ENCODE results near the gene UCN.

UCN gene

GRCh38 chr2:27356382-27357181, 48.3 kb upstream of the UCN start, which contains the start of gene GTF3C2 (continued):
- TF ChIP-seq, protein P1, sequence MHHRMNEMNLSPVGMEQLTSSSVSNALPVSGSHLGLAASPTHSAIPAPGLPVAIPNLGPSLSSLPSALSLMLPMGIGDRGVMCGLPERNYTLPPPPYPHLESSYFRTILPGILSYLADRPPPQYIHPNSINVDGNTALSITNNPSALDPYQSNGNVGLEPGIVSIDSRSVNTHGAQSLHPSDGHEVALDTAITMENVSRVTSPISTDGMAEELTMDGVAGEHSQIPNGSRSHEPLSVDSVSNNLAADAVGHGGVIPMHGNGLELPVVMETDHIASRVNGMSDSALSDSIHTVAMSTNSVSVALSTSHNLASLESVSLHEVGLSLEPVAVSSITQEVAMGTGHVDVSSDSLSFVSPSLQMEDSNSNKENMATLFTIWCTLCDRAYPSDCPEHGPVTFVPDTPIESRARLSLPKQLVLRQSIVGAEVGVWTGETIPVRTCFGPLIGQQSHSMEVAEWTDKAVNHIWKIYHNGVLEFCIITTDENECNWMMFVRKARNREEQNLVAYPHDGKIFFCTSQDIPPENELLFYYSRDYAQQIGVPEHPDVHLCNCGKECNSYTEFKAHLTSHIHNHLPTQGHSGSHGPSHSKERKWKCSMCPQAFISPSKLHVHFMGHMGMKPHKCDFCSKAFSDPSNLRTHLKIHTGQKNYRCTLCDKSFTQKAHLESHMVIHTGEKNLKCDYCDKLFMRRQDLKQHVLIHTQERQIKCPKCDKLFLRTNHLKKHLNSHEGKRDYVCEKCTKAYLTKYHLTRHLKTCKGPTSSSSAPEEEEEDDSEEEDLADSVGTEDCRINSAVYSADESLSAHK (tag by site-specific recombination; IDR thresholded peaks at IDR 0.05), result no peak
- TF ChIP-seq, protein P2, sequence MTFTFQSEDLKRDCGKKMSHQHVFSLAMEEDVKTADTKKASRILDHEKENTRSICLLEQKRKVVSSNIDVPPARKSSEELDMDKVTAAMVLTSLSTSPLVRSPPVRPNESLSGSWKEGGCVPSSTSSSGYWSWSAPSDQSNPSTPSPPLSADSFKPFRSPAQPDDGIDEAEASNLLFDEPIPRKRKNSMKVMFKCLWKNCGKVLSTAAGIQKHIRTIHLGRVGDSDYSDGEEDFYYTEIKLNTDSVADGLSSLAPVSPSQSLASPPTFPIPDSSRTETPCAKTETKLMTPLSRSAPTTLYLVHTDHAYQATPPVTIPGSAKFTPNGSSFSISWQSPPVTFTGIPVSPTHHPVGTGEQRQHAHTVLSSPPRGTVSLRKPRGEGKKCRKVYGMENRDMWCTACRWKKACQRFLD (tag by site-specific recombination; IDR thresholded peaks at IDR 0.05), result no peak
- TF ChIP-seq ZNF529 (tag by site-specific recombination; IDR thresholded peaks at IDR 0.05; ENCODE audit: insufficient replicate concordance), result no peak
- TF ChIP-seq, protein P3, sequence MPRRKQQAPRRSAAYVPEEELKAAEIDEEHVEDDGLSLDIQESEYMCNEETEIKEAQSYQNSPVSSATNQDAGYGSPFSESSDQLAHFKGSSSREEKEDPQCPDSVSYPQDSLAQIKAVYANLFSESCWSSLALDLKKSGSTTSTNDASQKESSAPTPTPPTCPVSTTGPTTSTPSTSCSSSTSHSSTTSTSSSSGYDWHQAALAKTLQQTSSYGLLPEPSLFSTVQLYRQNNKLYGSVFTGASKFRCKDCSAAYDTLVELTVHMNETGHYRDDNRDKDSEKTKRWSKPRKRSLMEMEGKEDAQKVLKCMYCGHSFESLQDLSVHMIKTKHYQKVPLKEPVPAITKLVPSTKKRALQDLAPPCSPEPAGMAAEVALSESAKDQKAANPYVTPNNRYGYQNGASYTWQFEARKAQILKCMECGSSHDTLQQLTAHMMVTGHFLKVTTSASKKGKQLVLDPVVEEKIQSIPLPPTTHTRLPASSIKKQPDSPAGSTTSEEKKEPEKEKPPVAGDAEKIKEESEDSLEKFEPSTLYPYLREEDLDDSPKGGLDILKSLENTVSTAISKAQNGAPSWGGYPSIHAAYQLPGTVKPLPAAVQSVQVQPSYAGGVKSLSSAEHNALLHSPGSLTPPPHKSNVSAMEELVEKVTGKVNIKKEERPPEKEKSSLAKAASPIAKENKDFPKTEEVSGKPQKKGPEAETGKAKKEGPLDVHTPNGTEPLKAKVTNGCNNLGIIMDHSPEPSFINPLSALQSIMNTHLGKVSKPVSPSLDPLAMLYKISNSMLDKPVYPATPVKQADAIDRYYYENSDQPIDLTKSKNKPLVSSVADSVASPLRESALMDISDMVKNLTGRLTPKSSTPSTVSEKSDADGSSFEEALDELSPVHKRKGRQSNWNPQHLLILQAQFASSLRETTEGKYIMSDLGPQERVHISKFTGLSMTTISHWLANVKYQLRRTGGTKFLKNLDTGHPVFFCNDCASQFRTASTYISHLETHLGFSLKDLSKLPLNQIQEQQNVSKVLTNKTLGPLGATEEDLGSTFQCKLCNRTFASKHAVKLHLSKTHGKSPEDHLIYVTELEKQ (tag by site-specific recombination; IDR thresholded peaks at IDR 0.05; ENCODE audit: borderline replicate concordance), result no peak
- no peak for TF ChIP-seq ZNF239 (tag by site-specific recombination; IDR thresholded peaks at IDR 0.05)
- TF ChIP-seq ZNF645 (tag by site-specific recombination; IDR thresholded peaks at IDR 0.05), result no peak
- no peak for TF ChIP-seq ZNF133 (tag by site-specific recombination; IDR thresholded peaks at IDR 0.05)
- TF ChIP-seq SCRT1 (tag by site-specific recombination; IDR thresholded peaks at IDR 0.05; ENCODE audit: borderline replicate concordance), result no peak
- no peak for TF ChIP-seq ZNF350 (tag by site-specific recombination; IDR thresholded peaks at IDR 0.05)
- TF ChIP-seq, protein P4, sequence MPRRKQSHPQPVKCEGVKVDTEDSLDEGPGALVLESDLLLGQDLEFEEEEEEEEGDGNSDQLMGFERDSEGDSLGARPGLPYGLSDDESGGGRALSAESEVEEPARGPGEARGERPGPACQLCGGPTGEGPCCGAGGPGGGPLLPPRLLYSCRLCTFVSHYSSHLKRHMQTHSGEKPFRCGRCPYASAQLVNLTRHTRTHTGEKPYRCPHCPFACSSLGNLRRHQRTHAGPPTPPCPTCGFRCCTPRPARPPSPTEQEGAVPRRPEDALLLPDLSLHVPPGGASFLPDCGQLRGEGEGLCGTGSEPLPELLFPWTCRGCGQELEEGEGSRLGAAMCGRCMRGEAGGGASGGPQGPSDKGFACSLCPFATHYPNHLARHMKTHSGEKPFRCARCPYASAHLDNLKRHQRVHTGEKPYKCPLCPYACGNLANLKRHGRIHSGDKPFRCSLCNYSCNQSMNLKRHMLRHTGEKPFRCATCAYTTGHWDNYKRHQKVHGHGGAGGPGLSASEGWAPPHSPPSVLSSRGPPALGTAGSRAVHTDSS (tag by site-specific recombination; IDR thresholded peaks at IDR 0.05), result no peak
- TF ChIP-seq ZNF571 (tag by site-specific recombination; IDR thresholded peaks at IDR 0.05), result no peak
- TF ChIP-seq PBX3 (CRISPR knock-in tag; IDR thresholded peaks at IDR 0.05), result peak; percentile 23; the same call in 1 of the 2 replicates
- TF ChIP-seq ZNF394 (tag by site-specific recombination; IDR thresholded peaks at IDR 0.05; ENCODE audit: borderline replicate concordance), result no peak; the same call in 1 of the 2 replicates
- no peak for TF ChIP-seq ZNF585B (tag by site-specific recombination; IDR thresholded peaks at IDR 0.05)
- no peak for TF ChIP-seq GLI4 (tag by site-specific recombination; IDR thresholded peaks at IDR 0.05)
- TF ChIP-seq, protein P5, sequence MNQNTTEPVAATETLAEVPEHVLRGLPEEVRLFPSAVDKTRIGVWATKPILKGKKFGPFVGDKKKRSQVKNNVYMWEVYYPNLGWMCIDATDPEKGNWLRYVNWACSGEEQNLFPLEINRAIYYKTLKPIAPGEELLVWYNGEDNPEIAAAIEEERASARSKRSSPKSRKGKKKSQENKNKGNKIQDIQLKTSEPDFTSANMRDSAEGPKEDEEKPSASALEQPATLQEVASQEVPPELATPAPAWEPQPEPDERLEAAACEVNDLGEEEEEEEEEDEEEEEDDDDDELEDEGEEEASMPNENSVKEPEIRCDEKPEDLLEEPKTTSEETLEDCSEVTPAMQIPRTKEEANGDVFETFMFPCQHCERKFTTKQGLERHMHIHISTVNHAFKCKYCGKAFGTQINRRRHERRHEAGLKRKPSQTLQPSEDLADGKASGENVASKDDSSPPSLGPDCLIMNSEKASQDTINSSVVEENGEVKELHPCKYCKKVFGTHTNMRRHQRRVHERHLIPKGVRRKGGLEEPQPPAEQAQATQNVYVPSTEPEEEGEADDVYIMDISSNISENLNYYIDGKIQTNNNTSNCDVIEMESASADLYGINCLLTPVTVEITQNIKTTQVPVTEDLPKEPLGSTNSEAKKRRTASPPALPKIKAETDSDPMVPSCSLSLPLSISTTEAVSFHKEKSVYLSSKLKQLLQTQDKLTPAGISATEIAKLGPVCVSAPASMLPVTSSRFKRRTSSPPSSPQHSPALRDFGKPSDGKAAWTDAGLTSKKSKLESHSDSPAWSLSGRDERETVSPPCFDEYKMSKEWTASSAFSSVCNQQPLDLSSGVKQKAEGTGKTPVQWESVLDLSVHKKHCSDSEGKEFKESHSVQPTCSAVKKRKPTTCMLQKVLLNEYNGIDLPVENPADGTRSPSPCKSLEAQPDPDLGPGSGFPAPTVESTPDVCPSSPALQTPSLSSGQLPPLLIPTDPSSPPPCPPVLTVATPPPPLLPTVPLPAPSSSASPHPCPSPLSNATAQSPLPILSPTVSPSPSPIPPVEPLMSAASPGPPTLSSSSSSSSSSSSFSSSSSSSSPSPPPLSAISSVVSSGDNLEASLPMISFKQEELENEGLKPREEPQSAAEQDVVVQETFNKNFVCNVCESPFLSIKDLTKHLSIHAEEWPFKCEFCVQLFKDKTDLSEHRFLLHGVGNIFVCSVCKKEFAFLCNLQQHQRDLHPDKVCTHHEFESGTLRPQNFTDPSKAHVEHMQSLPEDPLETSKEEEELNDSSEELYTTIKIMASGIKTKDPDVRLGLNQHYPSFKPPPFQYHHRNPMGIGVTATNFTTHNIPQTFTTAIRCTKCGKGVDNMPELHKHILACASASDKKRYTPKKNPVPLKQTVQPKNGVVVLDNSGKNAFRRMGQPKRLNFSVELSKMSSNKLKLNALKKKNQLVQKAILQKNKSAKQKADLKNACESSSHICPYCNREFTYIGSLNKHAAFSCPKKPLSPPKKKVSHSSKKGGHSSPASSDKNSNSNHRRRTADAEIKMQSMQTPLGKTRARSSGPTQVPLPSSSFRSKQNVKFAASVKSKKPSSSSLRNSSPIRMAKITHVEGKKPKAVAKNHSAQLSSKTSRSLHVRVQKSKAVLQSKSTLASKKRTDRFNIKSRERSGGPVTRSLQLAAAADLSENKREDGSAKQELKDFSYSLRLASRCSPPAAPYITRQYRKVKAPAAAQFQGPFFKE (tag by site-specific recombination; IDR thresholded peaks at IDR 0.05; ENCODE audit: borderline replicate concordance), result no peak
- TF ChIP-seq ZSCAN30 (tag by site-specific recombination; IDR thresholded peaks at IDR 0.05), result no peak
- TF ChIP-seq ZNF341 (tag by site-specific recombination; IDR thresholded peaks at IDR 0.05; ENCODE audit: low read depth), result peak; percentile 83; the same call in 1 of the 2 replicates
- TF ChIP-seq HOXA7 (CRISPR knock-in tag; IDR thresholded peaks at IDR 0.05; ENCODE audit: borderline replicate concordance), result no peak

Data from HEK293 (cell line).